GM10248 (cell line): ENCODE data around the gene SCAMP2.

Experiments
- CTCF ChIA-PET: fragments of 300-600 bp; sonication (Branson Sonifier 250); formaldehyde crosslinking; extraction: SDS; loops from one replicate; lab custom pipeline; 2021; ENCODE audit warnings: antibody characterized with exemption; lab: Yijun Ruan, JAX
- POLR2A ChIA-PET: fragments of 350-650 bp; sonication (Branson Sonifier 250); formaldehyde crosslinking; extraction: SDS; loops from one replicate; lab custom pipeline; 2020; ENCODE audit warnings: antibody characterized with exemption; lab: Yijun Ruan, JAX
- DNase-seq: peaks from one replicate; pipeline ENCODE4 v3.0.0; 2012; ENCODE audit errors: extremely low spot score
- CTCF ChIP-seq: IDR thresholded peaks from 2 replicates; pipeline ENCODE4 v1.5.1; 2012; ENCODE audit warnings: mild to moderate bottlenecking, low read depth; ENCODE audit errors: extremely low read depth, missing control alignments, control extremely low read depth

SCAMP2 gene

GRCh38 chr15:74837482-74838136 is 35.6 kb downstream of the SCAMP2 start:
- POLR2A ChIA-PET: no interaction called here
- CTCF ChIA-PET: interaction anchor here (0.8 to 3.7 kb wide), 11 partner anchors 11 to 204 kb away, joined by 3 to 21 read pairs (median 5); partner anchors contain the start of gene CPLX3
- no peak for TF ChIP-seq CTCF
- no peak for DNase-seq

- POLR2A ChIA-PET: no interaction called here
- CTCF ChIA-PET: interaction anchor here (1.1 to 3.7 kb wide), 12 partner anchors 10 to 205 kb away, joined by 3 to 21 read pairs (median 5); partner anchors contain the start of genes CPLX3 and RPP25
- no peak for DNase-seq
- TF ChIP-seq CTCF: no peak
These were observed 36.3 kb downstream of the SCAMP2 start for GRCh38 chr15:74836846-74837245.

- POLR2A ChIA-PET: no interaction called here
- TF ChIP-seq CTCF: peak; percentile 76
- CTCF ChIA-PET: interaction anchor here (0.7 to 3.7 kb wide), 16 partner anchors 8 to 204 kb away, joined by 3 to 21 read pairs (median 4); partner anchors contain the start of gene CPLX3
- DNase-seq: peak; percentile 76
These were observed 37.8 kb downstream of the SCAMP2 start for GRCh38 chr15:74835312-74835823.

DNA sequence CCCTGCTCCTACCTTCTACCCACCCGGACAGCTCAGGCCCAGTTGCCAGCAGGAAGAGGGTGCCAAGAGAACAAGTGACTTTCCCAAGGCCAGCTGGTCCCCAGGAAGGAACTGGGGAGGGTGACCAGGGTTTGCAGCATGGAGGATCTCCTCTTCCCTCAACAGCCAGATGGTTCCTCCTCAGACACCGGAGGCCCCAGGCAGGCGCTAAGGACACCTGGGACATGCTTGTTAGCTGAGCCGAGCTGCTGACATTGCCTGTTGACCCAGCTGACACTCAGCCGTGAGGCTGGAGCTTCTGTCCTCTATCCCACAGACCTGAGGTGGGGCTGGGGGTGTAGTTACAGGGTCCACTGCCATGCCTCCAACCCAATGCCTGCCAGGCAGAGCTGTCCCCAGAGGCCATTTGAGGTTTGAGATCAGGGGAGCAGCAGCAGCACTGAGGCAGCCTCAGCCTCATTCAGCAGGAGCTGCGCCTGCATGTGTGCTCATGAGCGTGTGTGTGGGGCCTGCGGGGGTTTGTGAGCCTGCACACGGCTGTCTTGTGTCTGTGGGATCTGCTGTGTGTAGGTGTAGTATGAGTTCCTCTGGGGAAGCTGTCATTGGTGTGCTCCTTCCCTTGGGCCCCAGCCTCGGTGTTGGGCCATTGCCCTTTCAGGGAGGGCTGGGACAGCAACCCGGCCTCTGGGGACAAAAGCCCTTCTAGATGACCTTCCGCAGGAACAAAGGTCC is 39.6 kb downstream of the SCAMP2 start:
- ChIA-PET POLR2A (no interaction called here), CTCF (interaction anchor here (1.0 to 2.1 kb wide), 7 partner anchors 9 to 68 kb away, joined by 3 to 8 read pairs (median 3); partner anchors contain the start of genes LMAN1L and ULK3)
- TF ChIP-seq CTCF: no peak
- DNase-seq: no peak

- no peak for DNase-seq
- CTCF ChIA-PET: interaction anchor here (1.1 to 2.1 kb wide), 4 partner anchors 8 to 33 kb away, joined by 3 to 8 read pairs (median 3); partner anchors contain the start of gene LMAN1L
- POLR2A ChIA-PET: no interaction called here
- no peak for TF ChIP-seq CTCF
These were observed 40.3 kb downstream of the SCAMP2 start for GRCh38 chr15:74832826-74833225.

DNA sequence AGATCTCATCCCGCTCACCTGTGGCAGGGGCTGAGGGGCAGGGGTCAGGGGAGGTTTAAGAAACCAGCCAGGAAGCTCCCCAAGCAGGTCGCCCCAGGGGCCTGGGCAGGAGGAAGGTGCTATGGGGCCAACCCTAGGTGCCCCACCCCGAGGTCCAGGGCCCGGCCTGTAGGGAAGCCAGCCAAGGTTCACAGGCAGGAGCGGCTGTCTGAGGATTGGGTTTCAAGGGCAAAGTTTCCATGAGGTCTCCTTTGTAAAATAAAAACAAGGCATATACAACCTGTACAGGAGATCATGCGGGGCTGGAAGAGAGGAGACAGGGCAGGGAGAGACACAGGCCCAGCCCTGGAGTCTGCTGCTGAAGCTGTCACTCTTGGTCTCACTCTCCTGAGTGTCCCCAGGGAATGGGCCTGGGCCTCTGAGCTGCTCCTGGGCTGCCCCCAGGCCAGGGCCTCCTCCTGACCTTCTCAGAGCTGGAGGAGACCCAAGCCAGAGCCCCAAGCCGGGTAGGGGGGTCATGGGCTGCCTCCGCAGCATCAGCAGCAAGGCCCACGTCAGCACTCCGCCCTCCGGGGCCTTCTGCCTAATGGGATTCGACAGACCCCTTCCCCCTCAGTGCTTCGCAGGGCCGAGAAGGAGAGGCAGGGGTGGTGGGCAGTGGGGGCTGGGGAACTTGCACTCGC is 41.2 kb downstream of the SCAMP2 start:
- ChIA-PET CTCF (interaction anchor here (0.9 to 2.1 kb wide), 5 partner anchors 8 to 70 kb away, joined by 3 to 8 read pairs (median 4); no protein-coding TSS in a partner anchor), POLR2A (no interaction called here)
- TF ChIP-seq CTCF: no peak
- DNase-seq: no peak
